Esophagus squamous epithelium (tissue), 5 donors: ENCODE measurements around the gene FAXC. TPM values are rescaled to one million over a fixed set of nuclear protein-coding genes. Genes with fewer than 3 reads are reported as not detected.

Experiments used
- DNase-seq: peaks from one replicate; lab custom pipeline; 2025; lab: John Stamatoyannopoulos, UW
- H3K27ac ChIP-seq, 4 donors: fragments of 200-600 bp; sonication (generic); one replicate each; pipeline ENCODE4 v1.5.1; 2016 to 2019; ENCODE audit warnings: mild to moderate bottlenecking in 1 of 4
- H3K27me3 ChIP-seq, 4 donors: fragments of 200-600 bp; sonication (generic); 1 replicate in 3 of 4; 2 replicates in 1 of 4; pipeline versions ENCODE4 v1.5.1 to v1.6.0; 2017 to 2021; ENCODE audit warnings: antibody characterized with exemption in 1 of 4
- H3K36me3 ChIP-seq, 3 donors: fragments of 200-600 bp; sonication (generic); one replicate each; pipeline ENCODE4 v1.5.1; 2016 to 2019
- H3K4me1 ChIP-seq, 3 donors: fragments of 200-600 bp; sonication (generic); one replicate each; pipeline ENCODE4 v1.5.1; 2017 to 2019
- H3K4me3 ChIP-seq, 4 donors: fragments of 200-600 bp; sonication (generic); 1 replicate in 3 of 4; 2 replicates in 1 of 4; pipeline ENCODE4 v1.5.1; 2016 to 2019; ENCODE audit warnings: mild to moderate bottlenecking in 2 of 4, moderate library complexity in 1 of 4
- H3K9me3 ChIP-seq, 3 donors: fragments of 200-600 bp; sonication (generic); one replicate each; pipeline ENCODE4 v1.5.1; 2016 to 2019
- CTCF ChIP-seq, 6 experiments: fragments of 450-650 bp in 4 of 6; fragments of 200-600 bp in 2 of 6; sonication (generic) in 2 of 6; IDR thresholded peaks; one replicate each; pipeline ENCODE4 v1.5.1; 2016 to 2019; ENCODE audit warnings: antibody characterized with exemption in 6 of 6, mild to moderate bottlenecking in 4 of 6, moderate library complexity in 4 of 6
- POLR2A ChIP-seq, 4 donors: fragments of 450-650 bp; IDR thresholded peaks; one replicate each; pipeline ENCODE4 v1.6.1; 2017; ENCODE audit warnings: antibody characterized with exemption in 4 of 4, mild to moderate bottlenecking in 4 of 4, moderate library complexity in 3 of 4
- WGBS, 2 donors: methylation state at CpG; one replicate each; pipeline ENCODE4 v1.1.5; 2018; 5-methylcytosine and 5-hydroxymethylcytosine counted together
- intact Hi-C: fragments of 100-400 bp; cut with DNase I; formaldehyde crosslinking; loops from one replicate; pipeline ENCODE4 v1.15.0; 2022
- total RNA-seq, 4 donors: library from RNA; depleted of rRNA; stranded (reverse); fragments of >200 nt; gene quantifications; one replicate each; pipeline ENCODE4 v1.1.0, GENCODE V29; 2016
- donor health status: DM: yes; HTN: yes; CAD: no.

The FAXC gene
- total RNA-seq, 4 donors from 2014 or later: 1.3 to 10.7 (median 4.6) TPM

- Histone ChIP-seq H3K27me3 (peaks cover 0 to 6% (median 0%) of the 10 kb centered on the region in 4 donors), H3K9me3 (no peaks in the 10 kb centered on the region), H3K4me1 (no peaks in the 10 kb centered on the region), H3K36me3 (peaks cover 0 to 3% (median 0%) of the 10 kb centered on the region in 3 donors), H3K4me3 (no peak overlapping the region), H3K27ac (no peak overlapping the region)
- intact Hi-C loops: no loop called here
- TF ChIP-seq CTCF (IDR thresholded peaks at IDR 0.05) (no peak), POLR2A (IDR thresholded peaks at IDR 0.05) (no peak)
- DNase-seq: no peak
- 58 to 63% methylated on average over 5 of the region's 5 CpGs for WGBS, 2 donors
Measured at GRCh38 chr6:99364026-99364425, 14.6 kb upstream of the FAXC start.

GRCh38 chr6:99362678-99363268 is 13.3 kb upstream of the FAXC start:
- Histone ChIP-seq H3K4me3 (no peak overlapping the region), H3K27ac (no peak overlapping the region), H3K9me3 (no peaks in the 10 kb centered on the region), H3K36me3 (no peaks in the 10 kb centered on the region), H3K27me3 (peaks cover 0 to 6% (median 0%) of the 10 kb centered on the region in 4 donors), H3K4me1 (no peaks in the 10 kb centered on the region)
- no peak for TF ChIP-seq CTCF (IDR thresholded peaks at IDR 0.05)
- no peak for TF ChIP-seq POLR2A (IDR thresholded peaks at IDR 0.05)
- DNase-seq: no peak
- intact Hi-C loops: no loop called here
- WGBS, 2 donors: 93 to 100% methylated on average over 1 of the region's 1 CpG

GRCh38 chr6:99359800-99360199 is 10.3 kb upstream of the FAXC start:
- WGBS, 2 donors: 70 to 76% methylated on average over 1 of the region's 1 CpG
- intact Hi-C loops: no loop called here
- H3K9me3 ChIP-seq: no peaks in the 10 kb centered on the region

GRCh38 chr6:99356641-99357040 is 7.2 kb upstream of the FAXC start:
- 72 to 74% methylated on average over 1 of the region's 1 CpG for WGBS, 2 donors
- Histone ChIP-seq H3K27ac (no peak overlapping the region), H3K4me3 (no peak overlapping the region), H3K36me3 (no peaks in the 10 kb centered on the region), H3K27me3 (peaks cover 0 to 52% (median 0%) of the 10 kb centered on the region in 4 donors), H3K9me3 (no peaks in the 10 kb centered on the region), H3K4me1 (no peaks in the 10 kb centered on the region)
- no peak for DNase-seq
- intact Hi-C loops: no loop called here
- TF ChIP-seq CTCF (IDR thresholded peaks at IDR 0.05): no peak
- no peak for TF ChIP-seq POLR2A (IDR thresholded peaks at IDR 0.05)

More at GRCh38 chr6:99359800-99360199, 10.3 kb upstream of the FAXC start:
- Histone ChIP-seq H3K36me3 (no peaks in the 10 kb centered on the region), H3K27ac (no peak overlapping the region), H3K4me1 (no peaks in the 10 kb centered on the region), H3K27me3 (peaks cover 0 to 33% (median 0%) of the 10 kb centered on the region in 4 donors), H3K4me3 (no peak overlapping the region)
- TF ChIP-seq POLR2A (IDR thresholded peaks at IDR 0.05) (no peak), CTCF (IDR thresholded peaks at IDR 0.05) (no peak)
- DNase-seq: no peak

- Histone ChIP-seq H3K27ac (no peak overlapping the region), H3K4me3 (no peak overlapping the region), H3K9me3 (no peaks in the 10 kb centered on the region), H3K27me3 (peaks cover 0 to 64% (median 0%) of the 10 kb centered on the region in 4 donors), H3K4me1 (peaks cover 0 to 9% (median 0%) of the 10 kb centered on the region in 3 donors), H3K36me3 (no peaks in the 10 kb centered on the region)
- TF ChIP-seq CTCF (IDR thresholded peaks at IDR 0.05) (no peak), POLR2A (IDR thresholded peaks at IDR 0.05) (no peak)
- intact Hi-C loops: no loop called here
- 60 to 68% methylated on average over 4 of the region's 4 CpGs for WGBS, 2 donors
- DNase-seq: no peak
Measured at GRCh38 chr6:99354983-99355382, 5.5 kb upstream of the FAXC start.
